GM23248 (cell line): ENCODE measurements around the gene FAM193A.

Experiments used
- EZH2 ChIP-seq: fragments of 200-600 bp; sonication (generic); IDR thresholded peaks from 2 replicates; pipeline ENCODE4 v1.6.1; 2018; ENCODE audit warnings: antibody characterized with exemption, mild to moderate bottlenecking; ENCODE audit not compliant: insufficient read depth, poor library complexity, severe bottlenecking
- EZH2phosphoT487 ChIP-seq: fragments of 200-600 bp; sonication (generic); IDR thresholded peaks from 2 replicates; pipeline ENCODE4 v1.6.1; 2018; ENCODE audit warnings: antibody characterized with exemption, moderate library complexity, mild to moderate bottlenecking, low read depth; ENCODE audit not compliant: insufficient read depth

DNA sequence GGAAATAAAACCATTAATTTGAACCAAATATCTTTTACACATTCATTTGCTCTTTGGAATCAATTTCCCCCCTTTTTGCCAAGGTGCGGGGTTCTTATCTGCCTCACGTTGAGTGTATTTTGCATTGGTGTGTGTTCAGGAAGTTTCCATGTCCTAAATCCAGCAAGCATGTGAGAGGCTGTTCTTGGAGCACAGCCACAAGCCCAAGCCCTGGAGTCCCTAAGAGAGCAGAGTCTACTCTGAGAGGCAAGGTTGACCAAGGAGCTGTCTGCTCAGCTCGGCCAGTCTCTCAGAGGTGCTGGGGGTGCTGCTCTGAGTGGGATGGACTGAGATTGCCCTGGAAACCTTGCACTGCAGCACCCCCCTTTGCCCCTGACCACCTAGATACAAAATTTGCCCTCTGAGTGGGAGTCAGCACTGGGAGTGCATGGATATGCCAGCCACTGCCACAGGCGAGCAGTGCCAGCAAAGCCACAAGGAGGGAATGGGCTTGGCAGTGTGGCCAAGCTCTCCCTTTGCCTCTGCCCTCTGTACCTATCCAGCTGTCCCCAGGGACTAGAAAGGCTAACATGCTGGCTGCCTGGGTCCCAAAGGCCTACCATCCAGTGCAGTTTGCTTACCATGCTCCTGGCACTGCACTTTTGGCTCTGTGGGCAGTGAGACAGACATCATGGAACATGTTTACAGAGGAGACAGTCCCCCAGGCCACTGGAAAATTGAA lies 20.5 kb upstream of the FAM193A start:
- TF ChIP-seq EZH2 (no peak), EZH2phosphoT487 (no peak)
